Chondrocyte (in vitro differentiated cells): ENCODE measurements around the gene KLK14. TPM values are rescaled to one million over a fixed set of nuclear protein-coding genes. Genes with fewer than 3 reads are reported as not detected.

Source experiments
- DNase-seq: peaks from one replicate; pipeline ENCODE4 v3.0.0; 2021; ENCODE audit warnings: mixed read lengths, low spot score
- H3K27ac Mint-ChIP-seq: one replicate; pipeline ENCODE4 v1.8.0; 2021; ENCODE audit warnings: mild to moderate bottlenecking, moderate library complexity, mixed read lengths; ENCODE audit not compliant: unreplicated experiment
- H3K27me3 Mint-ChIP-seq: 2 replicates; pipeline ENCODE4 v1.8.0; 2021; ENCODE audit warnings: low read depth, mixed read lengths
- H3K36me3 Mint-ChIP-seq: 2 replicates; pipeline ENCODE4 v1.8.0; 2021; ENCODE audit warnings: low read depth, mixed read lengths
- H3K4me1 Mint-ChIP-seq: 2 replicates; pipeline ENCODE4 v1.8.0; 2021; ENCODE audit warnings: low read depth, mild to moderate bottlenecking, mixed read lengths
- H3K4me3 Mint-ChIP-seq: one replicate; pipeline ENCODE4 v1.8.0; 2021; ENCODE audit warnings: mild to moderate bottlenecking, moderate library complexity, mixed read lengths; ENCODE audit not compliant: unreplicated experiment
- H3K9me3 Mint-ChIP-seq: 2 replicates; pipeline ENCODE4 v1.8.0; 2021; ENCODE audit warnings: low read depth, mixed read lengths
- CTCF ChIP-seq: fragments of 200-600 bp; sonication (generic); IDR thresholded peaks from 2 replicates; pipeline ENCODE4 v1.5.0; 2021; ENCODE audit warnings: antibody characterized with exemption, mild to moderate bottlenecking, moderate library complexity
- total RNA-seq: library from RNA; stranded (reverse); gene quantifications from 3 replicates; pipeline ENCODE4 v1.2.1, GENCODE V29; 2021

The KLK14 gene
- total RNA-seq, 1 donor from 2014 or later = not detected

DNA sequence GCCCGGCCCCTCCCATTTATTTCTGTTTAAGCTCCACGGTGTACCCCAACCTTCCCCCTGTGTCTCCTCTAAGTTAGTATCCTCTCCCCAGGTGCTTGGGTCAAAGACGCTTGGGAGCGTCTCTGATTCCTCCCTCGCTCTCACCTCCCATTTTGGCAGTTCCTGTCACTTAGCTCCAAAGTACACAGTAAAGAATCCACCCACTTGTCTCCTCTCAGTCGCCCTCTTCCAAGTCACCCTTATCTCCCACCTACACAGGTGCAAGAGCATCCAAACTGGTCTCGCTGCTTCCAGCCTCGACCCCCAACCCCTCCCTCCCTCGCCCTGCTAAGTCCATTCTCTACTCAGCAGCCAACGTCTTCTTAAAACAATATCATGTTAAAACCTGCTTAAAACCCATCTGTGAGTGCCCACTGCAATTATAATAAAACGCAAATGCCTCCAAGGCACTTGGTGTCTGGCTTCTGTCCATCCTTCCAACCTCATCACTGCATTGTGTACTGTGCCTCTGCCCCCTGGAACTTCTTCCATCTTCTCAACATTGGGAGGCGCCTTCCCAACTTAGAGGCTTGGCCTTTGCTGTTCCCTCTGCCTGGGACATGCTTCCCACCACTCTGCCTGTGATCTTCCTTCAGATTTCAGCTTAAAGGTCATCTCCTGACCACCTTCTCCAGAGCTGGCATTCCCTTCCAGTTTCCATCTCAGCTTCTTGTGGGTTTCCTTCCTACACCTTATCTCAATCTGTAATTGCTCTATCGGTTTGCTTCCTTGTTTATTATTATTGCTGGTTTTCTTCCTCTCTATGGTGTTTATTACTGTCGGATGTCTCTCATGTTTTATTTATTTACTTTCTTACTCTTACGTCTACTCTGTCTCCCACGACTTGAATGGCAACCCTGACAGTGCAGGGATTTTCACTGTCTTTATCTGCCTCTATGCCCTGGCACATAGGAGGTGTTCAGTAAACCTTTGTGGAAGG is 9.5 kb upstream of the KLK14 start:
- no peak for DNase-seq
- peaks cover 6% of the 10 kb centered on the region for H3K36me3 Mint-ChIP-seq
- peaks cover 2% of the 10 kb centered on the region for H3K4me1 Mint-ChIP-seq
- H3K27me3 Mint-ChIP-seq = no peaks in the 10 kb centered on the region
- H3K9me3 Mint-ChIP-seq = no peaks in the 10 kb centered on the region
- H3K27ac Mint-ChIP-seq = no peak overlapping the region
- TF ChIP-seq CTCF = no peak
- no peak overlapping the region for H3K4me3 Mint-ChIP-seq

DNA sequence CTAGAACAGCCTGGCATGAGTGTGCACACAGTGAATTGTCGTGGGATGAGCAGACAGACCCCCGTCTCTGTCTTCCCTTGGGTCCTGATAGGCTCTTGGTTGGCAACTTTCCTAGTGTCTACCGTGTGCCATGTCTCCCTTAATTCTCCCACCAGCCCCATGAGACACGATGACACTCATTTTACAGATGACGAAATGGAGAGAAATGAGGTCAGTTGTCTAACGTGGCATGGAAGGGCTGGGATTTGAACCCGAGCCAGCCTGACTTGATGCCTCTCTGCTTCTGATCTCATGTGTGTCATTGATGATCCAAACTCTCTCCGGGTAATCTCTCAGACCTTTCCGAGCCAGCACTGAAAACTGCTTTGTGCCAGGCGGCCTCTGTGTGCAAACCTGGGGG is 8.4 kb upstream of the KLK14 start:
- no peak overlapping the region for H3K4me3 Mint-ChIP-seq
- TF ChIP-seq CTCF = no peak
- no peak overlapping the region for H3K27ac Mint-ChIP-seq
- no peaks in the 10 kb centered on the region for H3K9me3 Mint-ChIP-seq
- DNase-seq = no peak
- no peaks in the 10 kb centered on the region for H3K27me3 Mint-ChIP-seq
- peaks cover 2% of the 10 kb centered on the region for H3K36me3 Mint-ChIP-seq
- peaks cover 2% of the 10 kb centered on the region for H3K4me1 Mint-ChIP-seq

GRCh38 chr19:51090471-51090870 is 7.8 kb upstream of the KLK14 start:
- Mint-ChIP-seq H3K27ac (no peak overlapping the region), H3K36me3 (peaks cover 2% of the 10 kb centered on the region), H3K4me1 (peaks cover 2% of the 10 kb centered on the region), H3K4me3 (no peak overlapping the region), H3K27me3 (no peaks in the 10 kb centered on the region), H3K9me3 (no peaks in the 10 kb centered on the region)
- no peak for TF ChIP-seq CTCF
- no peak for DNase-seq

GRCh38 chr19:51089786-51090185 is 7.1 kb upstream of the KLK14 start:
- DNase-seq = no peak
- H3K9me3 Mint-ChIP-seq = no peaks in the 10 kb centered on the region
- H3K27me3 Mint-ChIP-seq = no peaks in the 10 kb centered on the region
- H3K27ac Mint-ChIP-seq = no peak overlapping the region
- peaks cover 2% of the 10 kb centered on the region for H3K4me1 Mint-ChIP-seq
- H3K4me3 Mint-ChIP-seq = no peak overlapping the region
- TF ChIP-seq CTCF = no peak
- H3K36me3 Mint-ChIP-seq = peaks cover 2% of the 10 kb centered on the region

- Mint-ChIP-seq H3K36me3 (peaks cover 2% of the 10 kb centered on the region), H3K27me3 (peaks cover 13% of the 10 kb centered on the region), H3K4me1 (no peaks in the 10 kb centered on the region), H3K27ac (no peak overlapping the region), H3K9me3 (no peaks in the 10 kb centered on the region), H3K4me3 (no peak overlapping the region)
- no peak for TF ChIP-seq CTCF
- DNase-seq = no peak
These were observed 3.6 kb upstream of the KLK14 start for GRCh38 chr19:51086153-51086850.
